ENCODE results near the gene ARHGAP24. TPM values are rescaled to one million over a fixed set of nuclear protein-coding genes. Genes with fewer than 3 reads are reported as not detected.

Gene ARHGAP24
- polyA plus RNA-seq, 2 of the 4 experiments (the other 2 are of a cell fraction), result 1.7 to 12.1 TPM

DNA sequence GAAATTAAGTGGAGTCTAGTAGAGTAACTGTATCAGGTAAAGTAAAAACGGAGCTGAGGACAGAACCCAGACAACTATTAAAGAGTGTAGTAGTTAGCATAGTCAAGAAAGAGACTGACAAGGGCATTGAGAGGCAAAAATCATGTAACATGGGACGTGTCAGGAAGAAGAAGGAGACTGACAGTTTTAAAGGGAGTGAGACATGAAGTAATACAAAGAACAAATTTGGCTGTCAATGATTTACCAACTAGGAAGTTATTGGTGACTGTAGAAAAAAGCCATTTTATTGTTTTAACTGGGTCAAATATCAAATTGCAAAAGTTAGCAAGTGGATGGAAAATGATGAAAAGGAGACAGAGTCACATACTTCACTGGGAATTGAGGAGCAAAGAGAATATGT lies 462.6 kb downstream of the ARHGAP24 start (continued):
- no peak for TF ChIP-seq HOXB5 (CRISPR knock-in tag; IDR thresholded peaks at IDR 0.05)
- TF ChIP-seq FOSB (CRISPR knock-in tag; IDR thresholded peaks at IDR 0.05), result no peak
- TF ChIP-seq, protein P1, sequence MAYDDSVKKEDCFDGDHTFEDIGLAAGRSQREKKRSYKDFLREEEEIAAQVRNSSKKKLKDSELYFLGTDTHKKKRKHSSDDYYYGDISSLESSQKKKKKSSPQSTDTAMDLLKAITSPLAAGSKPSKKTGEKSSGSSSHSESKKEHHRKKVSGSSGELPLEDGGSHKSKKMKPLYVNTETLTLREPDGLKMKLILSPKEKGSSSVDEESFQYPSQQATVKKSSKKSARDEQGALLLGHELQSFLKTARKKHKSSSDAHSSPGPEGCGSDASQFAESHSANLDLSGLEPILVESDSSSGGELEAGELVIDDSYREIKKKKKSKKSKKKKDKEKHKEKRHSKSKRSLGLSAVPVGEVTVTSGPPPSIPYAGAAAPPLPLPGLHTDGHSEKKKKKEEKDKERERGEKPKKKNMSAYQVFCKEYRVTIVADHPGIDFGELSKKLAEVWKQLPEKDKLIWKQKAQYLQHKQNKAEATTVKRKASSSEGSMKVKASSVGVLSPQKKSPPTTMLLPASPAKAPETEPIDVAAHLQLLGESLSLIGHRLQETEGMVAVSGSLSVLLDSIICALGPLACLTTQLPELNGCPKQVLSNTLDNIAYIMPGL (CRISPR knock-in tag; IDR thresholded peaks at IDR 0.05; ENCODE audit: borderline replicate concordance), result no peak
- TF ChIP-seq ZFP36 (IDR thresholded peaks at IDR 0.05; ENCODE audit: borderline replicate concordance, partially characterized antibody), result no peak

DNA sequence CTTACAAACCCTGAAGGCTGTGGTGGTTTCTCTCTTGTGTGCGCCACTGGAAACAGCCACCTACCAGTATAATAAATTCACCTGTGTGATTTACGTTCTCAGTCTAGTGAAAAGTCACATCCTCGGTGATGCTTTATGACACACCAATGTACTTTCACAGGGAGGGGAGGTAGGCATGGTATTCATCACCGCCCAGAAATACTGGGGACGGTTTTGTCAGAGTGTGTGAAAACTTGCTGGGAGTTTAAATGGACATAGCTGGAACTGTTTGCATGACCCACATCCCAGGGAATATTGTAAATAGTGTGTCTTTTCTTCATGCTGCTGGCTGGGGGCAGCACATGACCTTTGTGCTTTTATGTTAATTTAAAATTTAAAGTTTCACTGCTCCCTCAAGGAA lies 463.1 kb downstream of the ARHGAP24 start:
- Histone ChIP-seq H3K4me2 (peak overlapping the region; percentile 67), H3K27ac (peak overlapping the region in 1 of 2 experiments; percentile 63; a peak in 3 of 6 replicates), H3K4me1 (peaks cover 15% of the 10 kb centered on the region), H3K4me3 (no peak overlapping the region), H3K9me3 (no peaks in the 10 kb centered on the region)
- no peak for TF ChIP-seq HOXB13 (CRISPR knock-in tag; IDR thresholded peaks at IDR 0.05; ENCODE audit: low read depth)
- TF ChIP-seq PHF8 (IDR thresholded peaks at IDR 0.05; ENCODE audit: borderline replicate concordance, low read depth), result no peak
- TF ChIP-seq NFE2L2 (conservative IDR thresholded peaks at IDR 0.05; ENCODE audit: low read length), result no peak
- TF ChIP-seq RAD21 (conservative IDR thresholded peaks at IDR 0.05 in 1 of 2, IDR thresholded peaks at IDR 0.05 in 1 of 2), result no peak
- no peak for TF ChIP-seq NR3C1 (IDR thresholded peaks at IDR 0.05)
- TF ChIP-seq, protein P2, sequence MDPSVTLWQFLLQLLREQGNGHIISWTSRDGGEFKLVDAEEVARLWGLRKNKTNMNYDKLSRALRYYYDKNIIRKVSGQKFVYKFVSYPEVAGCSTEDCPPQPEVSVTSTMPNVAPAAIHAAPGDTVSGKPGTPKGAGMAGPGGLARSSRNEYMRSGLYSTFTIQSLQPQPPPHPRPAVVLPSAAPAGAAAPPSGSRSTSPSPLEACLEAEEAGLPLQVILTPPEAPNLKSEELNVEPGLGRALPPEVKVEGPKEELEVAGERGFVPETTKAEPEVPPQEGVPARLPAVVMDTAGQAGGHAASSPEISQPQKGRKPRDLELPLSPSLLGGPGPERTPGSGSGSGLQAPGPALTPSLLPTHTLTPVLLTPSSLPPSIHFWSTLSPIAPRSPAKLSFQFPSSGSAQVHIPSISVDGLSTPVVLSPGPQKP (IDR thresholded peaks at IDR 0.05; ENCODE audit: low read depth, low read length), result no peak
- TF ChIP-seq SMC3 (IDR thresholded peaks at IDR 0.05), result no peak
- TF ChIP-seq CHD4 (IDR thresholded peaks at IDR 0.05; ENCODE audit: borderline replicate concordance), result no peak
- TF ChIP-seq TFCP2L1 (CRISPR knock-in tag; IDR thresholded peaks at IDR 0.05), result no peak
- no peak for TF ChIP-seq HOXB5 (CRISPR knock-in tag; IDR thresholded peaks at IDR 0.05)
- no peak for TF ChIP-seq ZNF302 (CRISPR knock-in tag; IDR thresholded peaks at IDR 0.05)
- TF ChIP-seq, protein P3, sequence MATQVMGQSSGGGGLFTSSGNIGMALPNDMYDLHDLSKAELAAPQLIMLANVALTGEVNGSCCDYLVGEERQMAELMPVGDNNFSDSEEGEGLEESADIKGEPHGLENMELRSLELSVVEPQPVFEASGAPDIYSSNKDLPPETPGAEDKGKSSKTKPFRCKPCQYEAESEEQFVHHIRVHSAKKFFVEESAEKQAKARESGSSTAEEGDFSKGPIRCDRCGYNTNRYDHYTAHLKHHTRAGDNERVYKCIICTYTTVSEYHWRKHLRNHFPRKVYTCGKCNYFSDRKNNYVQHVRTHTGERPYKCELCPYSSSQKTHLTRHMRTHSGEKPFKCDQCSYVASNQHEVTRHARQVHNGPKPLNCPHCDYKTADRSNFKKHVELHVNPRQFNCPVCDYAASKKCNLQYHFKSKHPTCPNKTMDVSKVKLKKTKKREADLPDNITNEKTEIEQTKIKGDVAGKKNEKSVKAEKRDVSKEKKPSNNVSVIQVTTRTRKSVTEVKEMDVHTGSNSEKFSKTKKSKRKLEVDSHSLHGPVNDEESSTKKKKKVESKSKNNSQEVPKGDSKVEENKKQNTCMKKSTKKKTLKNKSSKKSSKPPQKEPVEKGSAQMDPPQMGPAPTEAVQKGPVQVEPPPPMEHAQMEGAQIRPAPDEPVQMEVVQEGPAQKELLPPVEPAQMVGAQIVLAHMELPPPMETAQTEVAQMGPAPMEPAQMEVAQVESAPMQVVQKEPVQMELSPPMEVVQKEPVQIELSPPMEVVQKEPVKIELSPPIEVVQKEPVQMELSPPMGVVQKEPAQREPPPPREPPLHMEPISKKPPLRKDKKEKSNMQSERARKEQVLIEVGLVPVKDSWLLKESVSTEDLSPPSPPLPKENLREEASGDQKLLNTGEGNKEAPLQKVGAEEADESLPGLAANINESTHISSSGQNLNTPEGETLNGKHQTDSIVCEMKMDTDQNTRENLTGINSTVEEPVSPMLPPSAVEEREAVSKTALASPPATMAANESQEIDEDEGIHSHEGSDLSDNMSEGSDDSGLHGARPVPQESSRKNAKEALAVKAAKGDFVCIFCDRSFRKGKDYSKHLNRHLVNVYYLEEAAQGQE (IDR thresholded peaks at IDR 0.05), result no peak
- whole genome bisulfite sequencing (ENCODE audit: missing lambda C conversion rate), result 42% methylated on average over 5 of the region's 5 CpGs
- no peak for DNase-seq (ENCODE audit: low read depth in 1 of 2, low spot score in 1 of 2)
- ATAC-seq, result peak in 1 of 2 experiments; percentile 30; a peak in 2 of 6 replicates
- ChIA-PET POLR2A (no interaction called here), CTCF (interaction anchor here (1.1 to 3.3 kb wide), 3 partner anchors 11 to 141 kb away, joined by 3 to 11 read pairs (median 4); no protein-coding TSS in a partner anchor)
- no peak for FAIRE-seq

DNA sequence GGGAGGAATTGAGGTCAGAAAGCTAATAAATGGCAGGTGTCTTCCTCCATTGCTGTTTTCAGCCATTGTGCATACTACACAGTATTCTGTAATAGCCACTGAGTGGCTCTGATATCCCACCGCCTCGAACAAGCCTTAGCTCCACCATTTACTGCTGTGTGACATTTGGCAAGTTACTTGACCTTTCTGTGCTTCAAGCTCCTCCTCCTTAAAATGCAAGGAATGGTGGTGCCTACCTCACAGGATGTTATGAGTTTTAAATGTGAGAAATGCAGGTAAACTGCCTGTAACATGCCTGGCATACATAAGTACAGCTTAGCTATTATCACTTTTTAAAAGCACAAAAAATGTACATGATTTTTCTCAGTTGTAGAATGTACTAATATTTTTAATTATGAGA lies 464.0 kb downstream of the ARHGAP24 start:
- TF ChIP-seq CBX2 (IDR thresholded peaks at IDR 0.05; ENCODE audit: borderline replicate concordance, low read depth) (no peak), HDAC2 (IDR thresholded peaks at IDR 0.05) (peak; percentile 70; the same call in 1 of the 2 replicates), KDM1A (IDR thresholded peaks at IDR 0.05; ENCODE audit: low read depth) (peak; percentile 93), JUN (IDR thresholded peaks at IDR 0.05) (no peak), ZFP36 (IDR thresholded peaks at IDR 0.05; ENCODE audit: borderline replicate concordance, partially characterized antibody) (peak; percentile 28)
- TF ChIP-seq, protein P4, sequence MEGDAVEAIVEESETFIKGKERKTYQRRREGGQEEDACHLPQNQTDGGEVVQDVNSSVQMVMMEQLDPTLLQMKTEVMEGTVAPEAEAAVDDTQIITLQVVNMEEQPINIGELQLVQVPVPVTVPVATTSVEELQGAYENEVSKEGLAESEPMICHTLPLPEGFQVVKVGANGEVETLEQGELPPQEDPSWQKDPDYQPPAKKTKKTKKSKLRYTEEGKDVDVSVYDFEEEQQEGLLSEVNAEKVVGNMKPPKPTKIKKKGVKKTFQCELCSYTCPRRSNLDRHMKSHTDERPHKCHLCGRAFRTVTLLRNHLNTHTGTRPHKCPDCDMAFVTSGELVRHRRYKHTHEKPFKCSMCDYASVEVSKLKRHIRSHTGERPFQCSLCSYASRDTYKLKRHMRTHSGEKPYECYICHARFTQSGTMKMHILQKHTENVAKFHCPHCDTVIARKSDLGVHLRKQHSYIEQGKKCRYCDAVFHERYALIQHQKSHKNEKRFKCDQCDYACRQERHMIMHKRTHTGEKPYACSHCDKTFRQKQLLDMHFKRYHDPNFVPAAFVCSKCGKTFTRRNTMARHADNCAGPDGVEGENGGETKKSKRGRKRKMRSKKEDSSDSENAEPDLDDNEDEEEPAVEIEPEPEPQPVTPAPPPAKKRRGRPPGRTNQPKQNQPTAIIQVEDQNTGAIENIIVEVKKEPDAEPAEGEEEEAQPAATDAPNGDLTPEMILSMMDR (IDR thresholded peaks at IDR 0.05), result no peak
- H3K4me2 ChIP-seq, result no peak overlapping the region
- FAIRE-seq (no peak), ATAC-seq (no peak), DNase-seq (ENCODE audit: low read depth in 1 of 2, low spot score in 1 of 2) (no peak)
- WGBS (ENCODE audit: missing lambda C conversion rate), result 94% methylated on average over 2 of the region's 2 CpGs
- ChIA-PET CTCF (interaction anchor here (1.1 to 3.3 kb wide), 3 partner anchors 10 to 142 kb away, joined by 3 to 11 read pairs (median 4); no protein-coding TSS in a partner anchor), POLR2A (no interaction called here)
- H3K4me1 ChIP-seq, result peaks cover 15% of the 10 kb centered on the region
- no peak overlapping the region for H3K27ac ChIP-seq
- no peak overlapping the region for H3K4me3 ChIP-seq
- H3K9me3 ChIP-seq, result no peaks in the 10 kb centered on the region

All from A549 (cell line).